Measurements from ENCODE around the gene PARVB.

GRCh38 chr22:44179196-44179988 lies 155.3 kb downstream of the PARVB start:
- TF ChIP-seq CTCF (IDR thresholded peaks at IDR 0.05; ENCODE audit: low read length) (no peak), EZH2 (IDR thresholded peaks at IDR 0.05; ENCODE audit: borderline replicate concordance, low read length) (no peak)

All from OCI-LY1 (cell line).